Upper lobe of left lung (tissue), 4 donors: ENCODE results near the gene THRSP.

ENCODE experiments used
- POLR2A ChIP-seq, 4 donors: fragments of 450-650 bp; IDR thresholded peaks; one replicate each; pipeline ENCODE4 v1.5.1; 2016 to 2017; ENCODE audit warnings: antibody characterized with exemption in 4 of 4, mild to moderate bottlenecking in 2 of 4
- POLR2AphosphoS5 ChIP-seq, 2 donors: sonication (generic); formaldehyde crosslinking; IDR thresholded peaks; one replicate each; pipeline ENCODE4 v1.5.1; 2017; ENCODE audit warnings: antibody characterized with exemption in 2 of 2
- TF ChIP-seq, protein P1 (sequence below), 6 experiments: fragments of 450-650 bp in 4 of 6; fragments of 200-600 bp in 2 of 6; sonication (generic) in 2 of 6; IDR thresholded peaks; one replicate each; pipeline ENCODE4 v1.5.1; 2016 to 2019; ENCODE audit warnings: antibody characterized with exemption in 6 of 6

DNA sequence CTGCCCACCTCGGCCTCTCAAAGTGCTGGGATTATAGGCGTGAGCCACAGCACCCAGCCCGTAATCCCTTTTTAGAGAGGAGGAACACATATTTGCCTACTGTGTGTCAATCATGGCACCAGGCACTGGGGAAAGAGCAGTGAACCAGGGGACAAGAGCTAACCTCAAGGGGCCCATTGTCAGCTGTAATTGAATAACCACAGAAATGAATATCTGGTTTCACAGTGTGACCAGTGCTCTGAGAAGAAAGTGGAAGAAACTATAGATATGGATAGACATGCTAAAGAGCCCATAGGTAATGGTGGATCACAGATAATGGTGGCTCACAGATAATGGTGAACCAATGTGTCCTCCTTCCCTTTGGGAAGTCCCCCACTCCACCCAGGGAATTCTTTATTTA, 32.0 kb upstream of the THRSP start:
- TF ChIP-seq POLR2A (IDR thresholded peaks at IDR 0.05) (no peak), POLR2AphosphoS5 (IDR thresholded peaks at IDR 0.05) (no peak)
- TF ChIP-seq, protein P1, sequence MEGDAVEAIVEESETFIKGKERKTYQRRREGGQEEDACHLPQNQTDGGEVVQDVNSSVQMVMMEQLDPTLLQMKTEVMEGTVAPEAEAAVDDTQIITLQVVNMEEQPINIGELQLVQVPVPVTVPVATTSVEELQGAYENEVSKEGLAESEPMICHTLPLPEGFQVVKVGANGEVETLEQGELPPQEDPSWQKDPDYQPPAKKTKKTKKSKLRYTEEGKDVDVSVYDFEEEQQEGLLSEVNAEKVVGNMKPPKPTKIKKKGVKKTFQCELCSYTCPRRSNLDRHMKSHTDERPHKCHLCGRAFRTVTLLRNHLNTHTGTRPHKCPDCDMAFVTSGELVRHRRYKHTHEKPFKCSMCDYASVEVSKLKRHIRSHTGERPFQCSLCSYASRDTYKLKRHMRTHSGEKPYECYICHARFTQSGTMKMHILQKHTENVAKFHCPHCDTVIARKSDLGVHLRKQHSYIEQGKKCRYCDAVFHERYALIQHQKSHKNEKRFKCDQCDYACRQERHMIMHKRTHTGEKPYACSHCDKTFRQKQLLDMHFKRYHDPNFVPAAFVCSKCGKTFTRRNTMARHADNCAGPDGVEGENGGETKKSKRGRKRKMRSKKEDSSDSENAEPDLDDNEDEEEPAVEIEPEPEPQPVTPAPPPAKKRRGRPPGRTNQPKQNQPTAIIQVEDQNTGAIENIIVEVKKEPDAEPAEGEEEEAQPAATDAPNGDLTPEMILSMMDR (IDR thresholded peaks at IDR 0.05) = no peak
